ENCODE results near the gene PDXK.

DNA sequence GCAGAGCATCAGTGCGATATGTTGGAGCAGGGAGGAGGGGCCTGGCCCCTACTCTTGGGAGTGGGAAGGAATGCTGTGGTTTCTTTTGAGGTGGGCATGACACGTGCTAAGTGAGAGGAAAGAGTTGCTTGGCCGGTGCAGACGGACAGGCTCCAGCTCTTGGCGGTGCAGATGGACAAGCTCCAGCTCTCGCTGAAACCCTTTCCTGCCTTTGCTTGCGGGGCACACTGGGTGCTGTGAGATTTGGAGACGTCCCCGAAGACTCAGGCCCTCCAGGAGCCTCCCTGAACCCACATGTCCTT, 15.9 kb downstream of the PDXK start:
- TF ChIP-seq CTCF (IDR thresholded peaks at IDR 0.05) (no peak), POLR2A (IDR thresholded peaks at IDR 0.05) (no peak)

Data from breast epithelium (tissue), 3 donors.